Measurements from ENCODE around the gene MOGAT1. TPM values are rescaled to one million over a fixed set of nuclear protein-coding genes. Genes with fewer than 3 reads are reported as not detected.

The MOGAT1 gene
- total RNA-seq (2014; rRNA removed; shearing (Covaris generic)): not detected in 2 replicates

GRCh38 chr2:222671259-222672067, at the start of gene MOGAT1:
MOGAT1 (plus strand) TSS chr2:222671658; CDS start chr2:222671786, 128 bp downstream.
- H3K36me3 ChIP-seq: no peaks in the 10 kb centered on the region
- no peak within 1 kb of the TSS for H3K4me3 ChIP-seq
- no peak within 1 kb of the TSS for H3K27ac ChIP-seq
- DNase-seq: no peak
- H3K27me3 ChIP-seq: no peaks in the 10 kb centered on the region
- H3K9me3 ChIP-seq (replicated peaks): no peaks in the 10 kb centered on the region
- no peaks in the 10 kb centered on the region for H3K4me1 ChIP-seq

- DNase-seq: no peak
- H3K36me3 ChIP-seq: peaks cover 70% of the 10 kb centered on the region
Measured at GRCh38 chr2:222621893-222622292, 49.6 kb upstream of the MOGAT1 start.

GRCh38 chr2:222622910-222623309, 48.5 kb upstream of the MOGAT1 start:
- Histone ChIP-seq H3K4me3 (no peak overlapping the region), H3K4me1 (no peaks in the 10 kb centered on the region), H3K36me3 (peaks cover 72% of the 10 kb centered on the region), H3K27me3 (no peaks in the 10 kb centered on the region), H3K9me3 (replicated peaks) (no peaks in the 10 kb centered on the region), H3K27ac (no peak overlapping the region)
- DNase-seq: no peak

More at GRCh38 chr2:222621893-222622292, 49.6 kb upstream of the MOGAT1 start:
- no peak overlapping the region for H3K4me3 ChIP-seq
- no peak overlapping the region for H3K27ac ChIP-seq
- H3K9me3 ChIP-seq (replicated peaks): no peaks in the 10 kb centered on the region
- H3K27me3 ChIP-seq: no peaks in the 10 kb centered on the region
- no peaks in the 10 kb centered on the region for H3K4me1 ChIP-seq

- Histone ChIP-seq H3K4me3 (no peak overlapping the region), H3K9me3 (replicated peaks) (no peaks in the 10 kb centered on the region), H3K36me3 (peaks cover 71% of the 10 kb centered on the region), H3K27ac (no peak overlapping the region), H3K4me1 (no peaks in the 10 kb centered on the region), H3K27me3 (no peaks in the 10 kb centered on the region)
- no peak for DNase-seq
Measured at GRCh38 chr2:222623756-222624309, 47.6 kb upstream of the MOGAT1 start.

- Histone ChIP-seq H3K27ac (no peak overlapping the region), H3K27me3 (no peaks in the 10 kb centered on the region), H3K4me1 (no peaks in the 10 kb centered on the region), H3K4me3 (no peak overlapping the region), H3K9me3 (replicated peaks) (no peaks in the 10 kb centered on the region), H3K36me3 (peaks cover 81% of the 10 kb centered on the region)
- no peak for DNase-seq
Measured at GRCh38 chr2:222627764-222628163, 43.7 kb upstream of the MOGAT1 start.

GRCh38 chr2:222635295-222635694, 36.2 kb upstream of the MOGAT1 start:
- Histone ChIP-seq H3K36me3 (peaks cover 87% of the 10 kb centered on the region), H3K4me1 (no peaks in the 10 kb centered on the region), H3K9me3 (replicated peaks) (no peaks in the 10 kb centered on the region; the same call in 1 of the 2 replicates), H3K4me3 (no peak overlapping the region), H3K27me3 (no peaks in the 10 kb centered on the region), H3K27ac (no peak overlapping the region)
- DNase-seq: no peak

- H3K36me3 ChIP-seq: peaks cover 83% of the 10 kb centered on the region
- no peaks in the 10 kb centered on the region for H3K27me3 ChIP-seq
- no peaks in the 10 kb centered on the region for H3K4me1 ChIP-seq
- DNase-seq: no peak
- no peak overlapping the region for H3K27ac ChIP-seq
- H3K9me3 ChIP-seq (replicated peaks): no peaks in the 10 kb centered on the region; the same call in 1 of the 2 replicates
- no peak overlapping the region for H3K4me3 ChIP-seq
Measured at GRCh38 chr2:222637067-222637466, 34.4 kb upstream of the MOGAT1 start.

- Histone ChIP-seq H3K27me3 (no peaks in the 10 kb centered on the region), H3K27ac (no peak overlapping the region), H3K9me3 (replicated peaks) (no peaks in the 10 kb centered on the region; the same call in 1 of the 2 replicates), H3K36me3 (peaks cover 78% of the 10 kb centered on the region), H3K4me1 (peaks cover 1% of the 10 kb centered on the region; the same call in 1 of the 2 replicates), H3K4me3 (no peak overlapping the region)
- no peak for DNase-seq
Measured at GRCh38 chr2:222641336-222641735, 30.1 kb upstream of the MOGAT1 start.

- no peak for DNase-seq
- H3K9me3 ChIP-seq (replicated peaks): no peaks in the 10 kb centered on the region
- no peaks in the 10 kb centered on the region for H3K27me3 ChIP-seq
- H3K4me3 ChIP-seq: no peak overlapping the region
- peaks cover 5% of the 10 kb centered on the region; the same call in 1 of the 2 replicates for H3K4me1 ChIP-seq
- H3K36me3 ChIP-seq: peaks cover 75% of the 10 kb centered on the region
- H3K27ac ChIP-seq: no peak overlapping the region
Measured at GRCh38 chr2:222643134-222643533, 28.3 kb upstream of the MOGAT1 start.

- Histone ChIP-seq H3K27ac (peak overlapping the region; percentile 43), H3K4me3 (no peak overlapping the region), H3K4me1 (peaks cover 5% of the 10 kb centered on the region; the same call in 1 of the 2 replicates), H3K36me3 (peaks cover 56% of the 10 kb centered on the region), H3K27me3 (no peaks in the 10 kb centered on the region), H3K9me3 (replicated peaks) (no peaks in the 10 kb centered on the region)
- peak in 1 of 2 experiments; percentile 37 for DNase-seq
Measured at GRCh38 chr2:222646008-222646407, 25.4 kb upstream of the MOGAT1 start.

GRCh38 chr2:222649801-222650200, 21.7 kb upstream of the MOGAT1 start:
- Histone ChIP-seq H3K9me3 (replicated peaks) (no peaks in the 10 kb centered on the region), H3K27me3 (no peaks in the 10 kb centered on the region), H3K4me1 (peaks cover 10% of the 10 kb centered on the region), H3K36me3 (peaks cover 28% of the 10 kb centered on the region), H3K4me3 (no peak overlapping the region), H3K27ac (no peak overlapping the region)
- DNase-seq: no peak

- H3K27ac ChIP-seq: no peak overlapping the region
- DNase-seq: no peak
- peaks cover 5% of the 10 kb centered on the region; the same call in 1 of the 2 replicates for H3K4me1 ChIP-seq
- no peaks in the 10 kb centered on the region for H3K27me3 ChIP-seq
- H3K9me3 ChIP-seq (replicated peaks): no peaks in the 10 kb centered on the region
- H3K36me3 ChIP-seq: peaks cover 19% of the 10 kb centered on the region
- no peak overlapping the region for H3K4me3 ChIP-seq
Measured at GRCh38 chr2:222651718-222652418, 19.6 kb upstream of the MOGAT1 start.

GRCh38 chr2:222652491-222653255, 18.8 kb upstream of the MOGAT1 start:
- H3K4me3 ChIP-seq: no peak overlapping the region
- peaks cover 12% of the 10 kb centered on the region for H3K36me3 ChIP-seq
- peaks cover 5% of the 10 kb centered on the region; the same call in 1 of the 2 replicates for H3K4me1 ChIP-seq
- H3K9me3 ChIP-seq (replicated peaks): no peaks in the 10 kb centered on the region
- DNase-seq: no peak
- no peaks in the 10 kb centered on the region for H3K27me3 ChIP-seq
- H3K27ac ChIP-seq: no peak overlapping the region

GRCh38 chr2:222653280-222653679, 18.2 kb upstream of the MOGAT1 start:
- Histone ChIP-seq H3K27me3 (no peaks in the 10 kb centered on the region), H3K9me3 (replicated peaks) (no peaks in the 10 kb centered on the region), H3K27ac (no peak overlapping the region), H3K36me3 (peaks cover 6% of the 10 kb centered on the region), H3K4me1 (peaks cover 5% of the 10 kb centered on the region; the same call in 1 of the 2 replicates), H3K4me3 (no peak overlapping the region)
- DNase-seq: no peak

All from SJCRH30 (cell line).